Esophagus squamous epithelium (tissue), 5 donors: ENCODE results near the gene CPA2. TPM values are rescaled to one million over a fixed set of nuclear protein-coding genes. Genes with fewer than 3 reads are reported as not detected.

Experiments used
- DNase-seq: peaks from one replicate; lab custom pipeline; 2025; lab: John Stamatoyannopoulos, UW
- H3K27ac ChIP-seq, 4 donors: fragments of 200-600 bp; sonication (generic); one replicate each; pipeline ENCODE4 v1.5.1; 2016 to 2019; ENCODE audit warnings: mild to moderate bottlenecking in 1 of 4
- H3K27me3 ChIP-seq, 4 donors: fragments of 200-600 bp; sonication (generic); 1 replicate in 3 of 4; 2 replicates in 1 of 4; pipeline versions ENCODE4 v1.5.1 to v1.6.0; 2017 to 2021; ENCODE audit warnings: antibody characterized with exemption in 1 of 4
- H3K36me3 ChIP-seq, 3 donors: fragments of 200-600 bp; sonication (generic); one replicate each; pipeline ENCODE4 v1.5.1; 2016 to 2019
- H3K4me1 ChIP-seq, 3 donors: fragments of 200-600 bp; sonication (generic); one replicate each; pipeline ENCODE4 v1.5.1; 2017 to 2019
- H3K4me3 ChIP-seq, 4 donors: fragments of 200-600 bp; sonication (generic); 1 replicate in 3 of 4; 2 replicates in 1 of 4; pipeline ENCODE4 v1.5.1; 2016 to 2019; ENCODE audit warnings: mild to moderate bottlenecking in 2 of 4, moderate library complexity in 1 of 4
- H3K9me3 ChIP-seq, 3 donors: fragments of 200-600 bp; sonication (generic); one replicate each; pipeline ENCODE4 v1.5.1; 2016 to 2019
- CTCF ChIP-seq, 6 experiments: fragments of 450-650 bp in 4 of 6; fragments of 200-600 bp in 2 of 6; sonication (generic) in 2 of 6; IDR thresholded peaks; one replicate each; pipeline ENCODE4 v1.5.1; 2016 to 2019; ENCODE audit warnings: antibody characterized with exemption in 6 of 6, mild to moderate bottlenecking in 4 of 6, moderate library complexity in 4 of 6
- POLR2A ChIP-seq, 4 donors: fragments of 450-650 bp; IDR thresholded peaks; one replicate each; pipeline ENCODE4 v1.6.1; 2017; ENCODE audit warnings: antibody characterized with exemption in 4 of 4, mild to moderate bottlenecking in 4 of 4, moderate library complexity in 3 of 4
- WGBS, 2 donors: methylation state at CpG; one replicate each; pipeline ENCODE4 v1.1.5; 2018; 5-methylcytosine and 5-hydroxymethylcytosine counted together
- intact Hi-C: fragments of 100-400 bp; cut with DNase I; formaldehyde crosslinking; loops from one replicate; pipeline ENCODE4 v1.15.0; 2022
- total RNA-seq, 4 donors: library from RNA; depleted of rRNA; stranded (reverse); fragments of >200 nt; gene quantifications; one replicate each; pipeline ENCODE4 v1.1.0, GENCODE V29; 2016
- donor health status: DM: yes; HTN: yes; CAD: no.

The CPA2 gene
- total RNA-seq, 4 donors from 2014 or later = not detected

GRCh38 chr7:130292682-130293257 is 26.1 kb downstream of the CPA2 start, which contains the start of gene CPA4:
Gene CPA4 (plus strand): TSS chr7:130293161. CDS start chr7:130293181, 20 bp downstream.
- no peak for DNase-seq
- no peaks in the 10 kb centered on the region for H3K36me3 ChIP-seq
- peak within 1 kb of the TSS in 2 of 4 donors; percentile 1 to 19 for H3K4me3 ChIP-seq
- H3K27ac ChIP-seq = peak within 1 kb of the TSS; percentile 24 to 80 (median 76)
- TF ChIP-seq POLR2A (IDR thresholded peaks at IDR 0.05) (no peak), CTCF (IDR thresholded peaks at IDR 0.05) (no peak)
- H3K4me1 ChIP-seq = peaks cover 12 to 68% (median 16%) of the 10 kb centered on the region in 3 donors
- intact Hi-C loops = no loop called here
- WGBS, 2 donors = 18 to 33% methylated on average over 1 of the region's 1 CpG
- no peaks in the 10 kb centered on the region for H3K27me3 ChIP-seq
- no peaks in the 10 kb centered on the region for H3K9me3 ChIP-seq

DNA sequence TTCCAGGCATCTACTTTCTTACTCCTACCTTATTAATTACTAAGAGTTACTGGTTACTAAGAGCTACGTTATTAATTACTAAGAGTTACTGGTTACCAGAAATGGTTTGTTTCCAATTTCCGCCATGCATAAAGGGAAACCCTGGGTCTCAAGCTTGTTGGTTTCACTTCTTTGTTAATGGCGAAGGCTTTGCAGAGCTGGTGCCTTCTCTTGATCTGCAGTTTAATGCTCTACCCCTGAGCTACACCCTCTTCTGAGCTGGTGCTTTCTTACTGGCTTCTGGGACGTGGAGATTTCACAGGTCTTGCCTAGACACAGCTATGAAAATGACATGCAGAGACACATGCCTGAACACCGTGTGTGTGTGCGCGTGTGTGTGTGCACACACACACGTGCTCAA is 26.9 kb downstream of the CPA2 start:
- peak overlapping the region; percentile 24 to 80 (median 76) for H3K27ac ChIP-seq
- no peaks in the 10 kb centered on the region for H3K9me3 ChIP-seq
- H3K4me1 ChIP-seq = peaks cover 12 to 70% (median 16%) of the 10 kb centered on the region in 3 donors
- no peaks in the 10 kb centered on the region for H3K27me3 ChIP-seq
- no peak for DNase-seq
- TF ChIP-seq POLR2A (IDR thresholded peaks at IDR 0.05) = no peak
- TF ChIP-seq CTCF (IDR thresholded peaks at IDR 0.05) = no peak
- H3K36me3 ChIP-seq = no peaks in the 10 kb centered on the region
- peak overlapping the region in 2 of 4 donors; percentile 1 to 19 for H3K4me3 ChIP-seq
- intact Hi-C loops = no loop called here
- WGBS, 2 donors = 26 to 41% methylated on average over 6 to 8 of the region's 8 CpGs

DNA sequence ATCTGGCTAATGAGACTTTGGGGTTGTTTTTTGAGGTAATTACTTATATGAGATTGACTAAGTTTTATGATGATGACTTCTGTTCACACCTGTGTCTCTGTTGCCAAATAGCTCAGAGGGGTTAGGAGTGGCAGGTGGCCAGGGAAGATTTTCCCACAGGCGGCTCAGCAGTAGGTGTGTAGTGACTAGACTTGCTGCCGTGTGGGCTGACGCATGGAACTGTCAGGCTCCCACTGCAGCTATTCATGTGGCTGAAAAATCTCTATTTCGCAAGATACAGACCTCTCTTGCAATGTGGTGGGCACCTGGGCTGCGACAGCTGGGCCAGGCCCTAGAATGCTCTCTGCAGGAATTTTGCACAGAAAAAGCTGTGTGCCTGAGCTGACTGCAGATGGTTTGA is 27.7 kb downstream of the CPA2 start:
- Histone ChIP-seq H3K36me3 (no peaks in the 10 kb centered on the region), H3K4me3 (no peak overlapping the region), H3K27me3 (no peaks in the 10 kb centered on the region), H3K4me1 (peaks cover 12 to 71% (median 19%) of the 10 kb centered on the region in 3 donors), H3K27ac (peak overlapping the region in 3 of 4 donors; percentile 75 to 80 (median 77)), H3K9me3 (no peaks in the 10 kb centered on the region)
- WGBS, 2 donors = 25 to 73% methylated on average over 3 to 4 of the region's 5 CpGs
- no peak for DNase-seq
- intact Hi-C loops = no loop called here
- TF ChIP-seq CTCF (IDR thresholded peaks at IDR 0.05) = no peak
- TF ChIP-seq POLR2A (IDR thresholded peaks at IDR 0.05) = no peak

DNA sequence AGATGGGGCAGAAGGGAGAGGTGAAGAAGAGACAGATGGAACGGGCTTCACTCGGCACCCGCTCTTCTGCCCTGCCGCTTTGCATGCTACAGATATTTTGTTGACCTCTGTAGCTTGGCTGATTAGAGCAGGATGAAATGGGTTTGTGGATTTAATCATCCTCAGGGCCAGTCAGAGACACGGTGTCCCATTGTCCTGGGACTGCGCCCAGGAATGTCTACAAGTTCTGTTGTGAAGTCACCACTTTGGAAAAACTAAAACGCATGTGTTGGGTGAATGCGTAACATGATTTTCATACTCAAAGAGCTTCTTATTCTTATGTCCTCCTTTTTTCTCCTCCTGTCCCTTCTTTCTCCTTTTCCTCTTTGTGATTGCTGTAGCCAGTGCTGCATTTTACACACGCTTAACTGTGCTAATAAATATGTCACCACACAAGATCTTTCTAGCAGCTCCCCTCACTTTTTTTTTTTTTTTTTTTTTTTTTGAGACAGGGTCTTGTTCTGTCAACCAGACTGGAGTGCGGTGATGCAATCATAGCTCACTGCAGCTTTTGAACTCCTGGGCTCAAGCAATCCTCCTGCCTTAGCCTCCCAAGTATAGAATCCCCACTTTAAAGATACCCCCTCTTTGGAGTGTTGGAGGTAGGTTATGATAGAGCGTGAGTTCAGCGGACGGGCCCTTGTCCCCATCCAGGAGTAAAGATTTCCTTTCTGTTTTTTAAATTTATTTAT is 29.7 kb downstream of the CPA2 start:
- intact Hi-C loops = no loop called here
- H3K27me3 ChIP-seq = no peaks in the 10 kb centered on the region
- no peaks in the 10 kb centered on the region for H3K9me3 ChIP-seq
- TF ChIP-seq CTCF (IDR thresholded peaks at IDR 0.05) (no peak), POLR2A (IDR thresholded peaks at IDR 0.05) (no peak)
- DNase-seq = no peak
- peaks cover 12 to 60% (median 20%) of the 10 kb centered on the region in 3 donors for H3K4me1 ChIP-seq
- H3K27ac ChIP-seq = no peak overlapping the region
- WGBS, 2 donors = 93 to 96% methylated on average over 13 of the region's 13 CpGs
- no peaks in the 10 kb centered on the region for H3K36me3 ChIP-seq
- H3K4me3 ChIP-seq = no peak overlapping the region
